Eye (tissue), 1 donor: ENCODE results near the gene KASH5.

Source experiments
- DNase-seq: peaks from one replicate; pipeline ENCODE4 v3.0.0-alpha.2; 2015

Gene KASH5

GRCh38 chr19:49461656-49462055 lies 73.6 kb downstream of the KASH5 start:
- no peak for DNase-seq

GRCh38 chr19:49462492-49462891 lies 74.4 kb downstream of the KASH5 start:
- DNase-seq, result no peak

GRCh38 chr19:49463960-49464740 lies 76.1 kb downstream of the KASH5 start:
- no peak for DNase-seq

GRCh38 chr19:49465371-49465770 lies 77.3 kb downstream of the KASH5 start:
- no peak for DNase-seq
